ENCODE results near the gene HEATR3.
A peak's percentile ranks its signal among the peaks of the same experiment; 100 is the strongest.
"Not testable (repeated sequence)": the region's sequence is repeated elsewhere in the genome, so short reads cannot be mapped to it uniquely, and the experiment has no call there.

The HEATR3 gene

DNA sequence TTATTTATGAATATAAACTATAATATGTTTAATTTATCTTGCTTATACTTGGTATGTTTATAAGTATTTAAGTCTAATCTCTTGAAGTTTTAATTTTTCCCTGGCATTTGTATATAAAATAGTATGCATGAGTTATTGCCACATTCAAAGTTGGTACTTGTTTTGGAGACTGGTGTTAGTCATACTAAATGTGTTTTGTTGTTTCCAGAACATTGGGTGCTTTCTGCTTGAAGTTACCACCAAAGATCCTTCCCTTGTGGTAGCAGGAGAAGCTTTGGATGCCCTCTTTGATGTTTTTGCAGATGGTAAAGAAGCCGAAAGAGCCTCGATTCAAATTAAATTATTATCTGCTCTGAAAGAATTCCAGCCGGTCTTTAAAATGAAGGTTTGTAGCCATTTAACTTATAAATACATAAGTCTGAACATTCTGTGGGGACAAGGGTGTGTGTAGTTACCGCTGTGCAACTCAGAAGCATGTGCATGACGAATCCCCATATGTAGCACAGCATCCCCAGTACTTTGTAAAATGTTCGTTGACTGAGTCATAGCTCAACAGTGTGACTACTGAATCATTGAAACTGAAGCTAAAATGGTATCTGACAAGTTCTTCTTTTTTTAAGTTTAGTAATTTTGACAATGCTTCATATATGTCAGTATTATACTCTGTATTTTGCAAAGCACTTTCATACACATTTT, 36.4 kb downstream of the HEATR3 start:
- no peak for DNase-seq (ENCODE audit: low read depth, low spot score)

DNA sequence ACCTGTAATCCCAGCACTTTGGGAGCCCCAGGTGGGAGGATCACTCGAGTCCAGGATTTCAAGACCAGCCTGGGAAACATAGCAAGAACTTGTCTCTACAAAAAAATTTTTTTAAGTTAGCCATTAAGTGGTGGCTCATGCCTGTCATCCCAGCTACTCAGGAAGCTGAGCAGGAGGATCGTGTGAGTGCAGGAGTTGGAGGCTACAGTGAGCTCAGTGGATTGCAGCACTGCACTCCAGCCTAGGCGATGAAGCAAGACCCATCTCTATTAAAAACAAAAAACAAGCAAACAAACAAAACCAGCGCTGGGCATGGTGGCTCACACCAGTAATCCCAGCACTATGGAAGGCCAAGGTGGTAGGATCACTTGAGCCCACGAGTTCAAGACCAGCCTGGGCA, 38.0 kb downstream of the HEATR3 start:
- DNase-seq (ENCODE audit: low read depth, low spot score) = no peak

GRCh38 chr16:50114357-50115129, 48.8 kb downstream of the HEATR3 start:
- DNase-seq (ENCODE audit: low read depth, low spot score) = no peak

DNA sequence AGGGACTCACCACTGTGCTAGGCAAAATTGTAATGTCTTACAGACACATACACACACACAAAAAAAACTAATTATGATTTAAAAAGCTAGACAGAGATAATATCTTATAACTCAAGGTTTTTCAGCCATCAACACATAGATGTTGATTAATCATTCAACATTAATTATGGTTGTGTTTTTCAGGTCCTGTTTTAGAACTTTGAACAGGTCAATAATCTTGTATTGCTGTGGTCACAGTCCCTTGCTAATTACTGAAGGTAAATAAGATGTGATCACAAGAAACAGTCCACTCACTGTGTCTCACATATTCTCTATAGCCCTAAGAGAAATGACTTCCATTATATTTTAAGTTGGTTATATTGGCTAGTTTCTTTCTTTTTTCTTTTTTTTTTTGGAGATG, 54.9 kb downstream of the HEATR3 start:
- no peak for DNase-seq (ENCODE audit: low read depth, low spot score)

GRCh38 chr16:50121278-50121677, 55.5 kb downstream of the HEATR3 start:
- no peak for DNase-seq (ENCODE audit: low read depth, low spot score)

- DNase-seq (ENCODE audit: low read depth, low spot score) = no peak
Observed at GRCh38 chr16:50121721-50122445, 56.1 kb downstream of the HEATR3 start.

GRCh38 chr16:50123417-50123816, 57.6 kb downstream of the HEATR3 start:
- no peak for DNase-seq (ENCODE audit: low read depth, low spot score)

DNA sequence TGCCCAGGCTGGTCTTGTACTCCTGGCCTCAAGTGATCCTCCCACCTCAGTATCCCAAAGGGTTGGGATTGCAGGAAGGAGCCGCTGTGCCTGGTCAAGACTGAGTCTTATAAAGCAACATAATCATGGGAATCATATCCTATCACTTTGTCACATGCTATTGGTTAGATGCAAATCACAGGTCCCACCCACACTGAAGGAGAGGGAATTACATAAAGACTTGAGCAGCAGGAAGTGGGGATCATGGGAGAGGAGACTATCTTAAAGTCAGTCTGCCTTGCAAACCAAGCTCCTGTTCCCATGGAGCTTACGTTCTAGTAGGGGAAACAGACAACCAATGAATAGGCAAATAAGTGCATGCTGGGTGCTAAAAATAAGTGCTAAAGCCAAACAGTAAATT, 59.0 kb downstream of the HEATR3 start:
- DNase-seq (ENCODE audit: low read depth, low spot score) = no peak

- DNase-seq (ENCODE audit: low read depth, low spot score) = no peak
Observed at GRCh38 chr16:50126183-50126582, 60.4 kb downstream of the HEATR3 start.

GRCh38 chr16:50132571-50132970, 66.8 kb downstream of the HEATR3 start:
- DNase-seq (ENCODE audit: low read depth, low spot score) = not testable (repeated sequence)

- DNase-seq (ENCODE audit: low read depth, low spot score) = no peak
Observed at GRCh38 chr16:50133214-50133613, 67.4 kb downstream of the HEATR3 start.

DNA sequence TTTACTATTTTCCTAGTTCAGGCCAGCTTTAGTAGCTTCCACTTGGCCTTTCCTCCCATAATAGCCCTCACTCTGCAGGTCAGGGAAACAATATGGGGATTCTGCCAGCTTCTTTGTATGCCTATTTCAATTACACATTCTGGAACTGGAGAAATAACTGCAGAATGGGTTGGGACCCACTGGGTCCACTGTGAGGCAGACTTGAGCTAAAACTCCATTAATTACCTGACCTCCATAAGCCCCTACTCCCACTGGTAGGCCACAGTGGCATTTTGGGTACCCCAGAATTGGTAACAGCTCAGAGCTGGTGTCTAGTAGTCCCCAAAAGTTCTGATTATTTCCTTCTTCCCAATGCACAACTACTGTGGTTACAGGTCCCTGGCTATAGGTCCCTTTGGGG, 70.6 kb downstream of the HEATR3 start:
- DNase-seq (ENCODE audit: low read depth, low spot score) = no peak

- DNase-seq (ENCODE audit: low read depth, low spot score) = no peak
Observed at GRCh38 chr16:50137268-50137667, 71.5 kb downstream of the HEATR3 start.

DNA sequence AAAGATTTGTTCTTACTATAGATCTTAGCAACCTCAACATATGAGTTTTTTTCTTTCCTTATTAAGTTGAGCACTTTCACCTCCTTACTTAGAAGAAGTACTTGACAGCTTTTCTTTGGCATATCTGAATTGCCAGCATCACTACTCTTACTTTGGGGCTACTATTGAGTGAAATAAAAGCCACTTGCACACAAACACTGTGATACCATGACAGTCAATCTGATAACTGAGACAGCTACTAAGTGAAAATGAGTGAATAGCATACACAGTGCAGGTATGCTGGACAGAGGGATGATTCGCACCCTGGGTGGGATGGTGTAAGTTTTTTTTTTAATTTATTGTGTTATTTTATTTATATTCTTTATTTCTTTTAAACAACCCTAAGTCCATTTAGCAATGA, 73.8 kb downstream of the HEATR3 start:
- DNase-seq (ENCODE audit: low read depth, low spot score) = no peak

DNA sequence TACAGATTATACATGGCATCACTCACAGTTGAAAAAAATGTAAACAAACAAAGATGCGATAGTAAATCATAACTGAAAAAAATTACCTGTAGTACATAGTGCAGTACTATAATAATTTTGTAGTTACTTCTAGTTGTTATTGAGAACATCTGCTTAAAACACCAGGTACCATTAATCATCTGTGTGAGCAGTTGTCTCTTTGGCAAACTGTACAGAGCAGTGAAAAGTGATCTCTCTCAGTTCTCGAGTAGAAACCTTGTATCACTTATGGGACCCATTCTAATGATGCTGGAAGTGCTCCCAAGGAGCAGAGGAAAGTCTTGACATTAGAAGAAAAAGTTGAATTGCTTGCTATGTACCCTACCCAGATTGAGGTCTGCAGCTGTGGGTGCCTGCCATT, 78.4 kb downstream of the HEATR3 start:
- no peak for DNase-seq (ENCODE audit: low read depth, low spot score)

DNA sequence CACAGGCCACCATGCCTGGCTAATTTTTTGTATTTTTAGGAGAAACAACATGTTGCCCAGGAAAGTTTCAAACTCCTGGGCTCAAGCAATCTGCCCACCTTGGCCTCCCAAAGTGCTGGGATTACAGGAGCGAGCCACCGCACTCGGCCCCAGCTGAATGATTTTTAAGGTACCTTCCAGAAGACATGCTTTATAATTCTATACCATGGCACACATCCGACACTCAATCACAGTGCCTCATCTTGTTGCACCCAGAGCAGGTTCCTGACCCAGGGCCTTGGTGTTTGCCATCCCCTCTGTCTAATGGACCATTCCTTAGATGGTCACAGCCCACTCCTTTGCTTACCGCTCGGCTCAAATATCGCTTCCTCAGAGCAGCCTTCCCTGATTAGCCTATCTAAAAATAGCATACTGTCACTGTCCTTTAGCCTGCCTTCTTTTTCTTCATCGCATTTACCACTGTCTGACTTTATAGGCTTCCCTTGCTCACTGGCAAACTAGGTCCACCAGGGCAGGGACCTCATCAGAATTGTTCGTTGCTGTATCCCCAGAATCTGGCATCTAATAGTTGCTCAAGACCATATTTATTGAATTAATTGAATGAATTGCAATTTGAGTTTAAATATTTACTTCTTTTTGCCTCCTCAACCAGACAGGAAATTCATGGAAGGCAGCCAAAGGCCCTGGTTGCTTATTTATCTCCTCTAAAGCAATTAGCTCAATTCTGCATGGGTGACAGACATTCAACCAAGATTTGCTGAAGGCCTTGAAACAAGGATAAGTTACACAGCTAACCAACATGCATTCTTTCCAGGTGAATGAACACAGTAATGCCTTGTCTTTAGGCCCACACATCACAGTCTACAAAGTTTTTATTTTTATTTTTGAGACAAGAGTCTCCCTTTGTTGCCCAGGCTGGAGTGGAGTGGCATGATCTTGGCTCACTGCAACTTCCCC, 81.0 kb downstream of the HEATR3 start:
- no peak for DNase-seq (ENCODE audit: low read depth, low spot score)

DNA sequence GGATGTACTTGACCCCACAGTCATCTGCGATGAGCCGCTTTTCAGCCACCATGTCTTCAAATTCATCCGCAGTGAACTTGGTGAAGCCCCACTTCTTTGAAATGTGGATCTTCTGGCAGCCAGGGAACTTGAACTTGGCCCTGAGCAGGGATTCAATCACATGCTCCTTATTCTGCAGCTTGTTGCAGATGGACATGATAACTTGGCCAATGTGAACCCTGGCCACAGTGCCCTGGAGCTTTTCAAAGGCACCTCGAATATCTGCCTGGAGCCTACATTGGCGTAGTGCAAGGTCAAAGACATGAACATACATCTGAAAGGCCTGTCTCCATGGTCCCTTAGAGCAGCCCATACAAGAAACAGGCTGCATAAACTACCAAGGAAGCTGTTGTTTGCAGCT, 85.6 kb downstream of the HEATR3 start:
- no peak for DNase-seq (ENCODE audit: low read depth, low spot score)

- DNase-seq (ENCODE audit: low read depth, low spot score) = no peak
Observed at GRCh38 chr16:50151756-50152155, 86.0 kb downstream of the HEATR3 start.

DNA sequence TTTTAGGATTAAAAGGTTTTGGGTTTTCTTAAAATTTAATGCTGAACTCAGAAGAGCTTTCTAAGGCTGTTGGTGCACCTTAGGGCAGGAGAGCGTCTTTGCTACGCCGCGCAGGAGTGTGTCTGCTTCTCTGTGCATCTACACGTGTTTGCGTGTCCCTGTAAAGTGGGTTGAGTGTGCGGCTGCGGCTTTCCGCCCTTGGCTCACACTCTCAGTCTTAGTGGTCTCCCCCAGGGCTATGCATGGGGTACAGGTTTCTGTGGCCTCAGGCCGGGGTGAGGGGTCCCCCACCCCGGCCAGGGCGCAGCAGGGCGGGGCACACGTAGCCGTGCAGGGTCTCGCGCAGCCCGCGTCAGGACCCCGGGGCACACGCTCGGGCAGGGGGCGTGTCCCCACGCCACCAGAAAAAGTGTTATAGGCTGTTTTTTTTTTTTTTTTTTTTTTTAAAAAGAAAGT, 86.6 kb downstream of the HEATR3 start:
- DNase-seq (ENCODE audit: low read depth, low spot score) = peak; percentile 37

- peak; percentile 76 for DNase-seq (ENCODE audit: low read depth, low spot score)
Observed at GRCh38 chr16:50152807-50153595, 87.2 kb downstream of the HEATR3 start, which contains the start of gene TENT4B. Gene TENT4B, plus strand, starts transcription at chr16:50153306. Its CDS starts 316 bp downstream, at chr16:50153622.

Data from activated CD4-positive, CD25-positive, alpha-beta regulatory T cell treated with anti-CD3 and anti-CD28 coated beads, Interleukin-2, amount 50 U/mL, for 16 hours (primary cell).